HEK293 (cell line): ENCODE results near the gene PIK3C2G.

Source experiments
- CTCF ChIA-PET: fragments of 350-600 bp; formaldehyde crosslinking; extraction: SDS; loops from one replicate; lab custom pipeline; 2021; ENCODE audit warnings: antibody characterized with exemption; lab: Yijun Ruan, JAX
- POLR2A ChIA-PET: fragments of 300-600 bp; formaldehyde crosslinking; extraction: SDS; loops from one replicate; lab custom pipeline; 2020; ENCODE audit warnings: antibody characterized with exemption, inconsistent platforms; lab: Yijun Ruan, JAX
- H3K27ac ChIP-seq: fragments of 200-500 bp; sonication (Bioruptor generic); 2 replicates; pipeline ENCODE4 v1.5.1; 2014; ENCODE audit warnings: low read depth, low read length, control low read depth, inconsistent platforms; ENCODE audit errors: extremely low read depth
- H3K36me3 ChIP-seq, 2 experiments: fragments of 200-500 bp in 1 of 2; sonication (Bioruptor generic) in 1 of 2; 1 replicate in 1 of 2; 2 replicates in 1 of 2; pipeline ENCODE4 v1.5.1; 2014 to 2017; ENCODE audit warnings: inconsistent platforms in 2 of 2, low read length in 2 of 2; ENCODE audit not compliant: control insufficient read depth in 2 of 2, insufficient read depth in 1 of 2
- H3K4me1 ChIP-seq: fragments of 200-500 bp; sonication (Bioruptor generic); 2 replicates; pipeline ENCODE4 v1.5.1; 2014; ENCODE audit warnings: mild to moderate bottlenecking, low read length, inconsistent platforms; ENCODE audit not compliant: control insufficient read depth, insufficient read depth
- H3K4me3 ChIP-seq: 2 replicates; pipeline ENCODE4 v1.5.1; 2011; ENCODE audit warnings: low read depth, mild to moderate bottlenecking, control low read depth, low read length, moderate library complexity
- H3K9me3 ChIP-seq: fragments of 200-500 bp; sonication (Bioruptor generic); 2 replicates; pipeline ENCODE4 v1.5.1; 2014; ENCODE audit warnings: low read depth, low read length, inconsistent platforms; ENCODE audit not compliant: control insufficient read depth, insufficient read depth
- GFI1B ChIP-seq: fragments of 450-650 bp; formaldehyde crosslinking; IDR thresholded peaks from 2 replicates; pipeline ENCODE4 v1.5.1; 2016; ENCODE audit warnings: missing biosample characterization, missing genetic modification characterization
- KLF1 ChIP-seq: fragments of 450-650 bp; formaldehyde crosslinking; IDR thresholded peaks from 2 replicates; pipeline ENCODE4 v1.5.1; 2016; ENCODE audit warnings: missing biosample characterization, missing genetic modification characterization
- MZF1 ChIP-seq: fragments of 450-650 bp; formaldehyde crosslinking; IDR thresholded peaks from 2 replicates; pipeline ENCODE4 v1.5.1; 2017; ENCODE audit warnings: missing biosample characterization, missing genetic modification characterization, borderline replicate concordance
- SETDB1 ChIP-seq: IDR thresholded peaks from one replicate; pipeline ENCODE4 v1.6.1; 2017; ENCODE audit warnings: mild to moderate bottlenecking, low read length, moderate library complexity, mixed read lengths; ENCODE audit not compliant: insufficient read length
- ZBTB1 ChIP-seq: fragments of 450-650 bp; formaldehyde crosslinking; IDR thresholded peaks from 2 replicates; pipeline ENCODE4 v1.5.1; 2016; ENCODE audit warnings: missing biosample characterization, missing genetic modification characterization
- ZBTB11 ChIP-seq: fragments of 450-650 bp; formaldehyde crosslinking; conservative IDR thresholded peaks from 2 replicates; pipeline ENCODE4 v1.5.1; 2016; ENCODE audit warnings: low read depth, missing biosample characterization, missing genetic modification characterization
- ZBTB7A ChIP-seq: fragments of 450-650 bp; formaldehyde crosslinking; IDR thresholded peaks from 2 replicates; pipeline ENCODE4 v1.5.1; 2016; ENCODE audit warnings: low read depth, missing biosample characterization, missing genetic modification characterization
- ZFHX2 ChIP-seq: fragments of 450-650 bp; formaldehyde crosslinking; conservative IDR thresholded peaks from 2 replicates; pipeline ENCODE4 v1.5.1; 2016; ENCODE audit warnings: missing biosample characterization, missing genetic modification characterization
- ZFP41 ChIP-seq: fragments of 450-650 bp; formaldehyde crosslinking; IDR thresholded peaks from 2 replicates; pipeline ENCODE4 v1.5.1; 2016; ENCODE audit warnings: missing biosample characterization, missing genetic modification characterization, borderline replicate concordance
- ZNF112 ChIP-seq: fragments of 450-650 bp; formaldehyde crosslinking; IDR thresholded peaks from 2 replicates; pipeline ENCODE4 v1.5.0; 2017; ENCODE audit warnings: missing biosample characterization, missing genetic modification characterization
- ZNF121 ChIP-seq: fragments of 450-650 bp; formaldehyde crosslinking; IDR thresholded peaks from 2 replicates; pipeline ENCODE4 v1.5.1; 2016; ENCODE audit warnings: missing biosample characterization, missing genetic modification characterization
- ZNF157 ChIP-seq: fragments of 450-650 bp; formaldehyde crosslinking; IDR thresholded peaks from 2 replicates; pipeline ENCODE4 v1.5.1; 2016; ENCODE audit warnings: missing biosample characterization, missing genetic modification characterization
- ZNF202 ChIP-seq: fragments of 450-650 bp; formaldehyde crosslinking; IDR thresholded peaks from 2 replicates; pipeline ENCODE4 v1.5.1; 2016; ENCODE audit warnings: missing biosample characterization, missing genetic modification characterization, borderline replicate concordance
- ZNF214 ChIP-seq: fragments of 450-650 bp; formaldehyde crosslinking; IDR thresholded peaks from 2 replicates; pipeline ENCODE4 v1.5.1; 2017; ENCODE audit warnings: missing biosample characterization, mild to moderate bottlenecking, missing genetic modification characterization, borderline replicate concordance
- ZNF266 ChIP-seq: fragments of 450-650 bp; formaldehyde crosslinking; IDR thresholded peaks from 2 replicates; pipeline ENCODE4 v1.5.1; 2016; ENCODE audit warnings: missing biosample characterization, missing genetic modification characterization, low read depth
- ZNF423 ChIP-seq: fragments of 450-650 bp; formaldehyde crosslinking; IDR thresholded peaks from 2 replicates; pipeline ENCODE4 v1.5.1; 2016; ENCODE audit warnings: missing biosample characterization, missing genetic modification characterization
- ZNF521 ChIP-seq: fragments of 450-650 bp; formaldehyde crosslinking; IDR thresholded peaks from 2 replicates; pipeline ENCODE4 v1.5.1; 2017; ENCODE audit warnings: missing biosample characterization, mild to moderate bottlenecking, missing genetic modification characterization
- ZNF530 ChIP-seq: fragments of 450-650 bp; formaldehyde crosslinking; IDR thresholded peaks from 2 replicates; pipeline ENCODE4 v1.5.1; 2016; ENCODE audit warnings: low read depth, missing biosample characterization, missing genetic modification characterization
- ZNF654 ChIP-seq: fragments of 450-650 bp; formaldehyde crosslinking; IDR thresholded peaks from 2 replicates; pipeline ENCODE4 v1.5.1; 2016; ENCODE audit warnings: low read depth, missing biosample characterization, missing genetic modification characterization
- ZNF701 ChIP-seq: fragments of 450-650 bp; formaldehyde crosslinking; IDR thresholded peaks from 2 replicates; pipeline ENCODE4 v1.5.1; 2016; ENCODE audit warnings: missing biosample characterization, missing genetic modification characterization
- ZNF747 ChIP-seq: fragments of 450-650 bp; formaldehyde crosslinking; IDR thresholded peaks from 2 replicates; pipeline ENCODE4 v1.5.1; 2016; ENCODE audit warnings: missing biosample characterization, missing genetic modification characterization
- ZNF792 ChIP-seq: fragments of 450-650 bp; formaldehyde crosslinking; IDR thresholded peaks from 2 replicates; pipeline ENCODE4 v1.5.1; 2016; ENCODE audit warnings: missing biosample characterization, missing genetic modification characterization
- ZNF830 ChIP-seq: fragments of 450-650 bp; IDR thresholded peaks from 2 replicates; pipeline ENCODE4 v1.5.0; 2018; ENCODE audit warnings: missing biosample characterization, missing genetic modification characterization, low read depth, mild to moderate bottlenecking, moderate library complexity
- ZNF837 ChIP-seq: fragments of 450-650 bp; formaldehyde crosslinking; IDR thresholded peaks from 2 replicates; pipeline ENCODE4 v1.5.1; 2016; ENCODE audit warnings: missing biosample characterization, missing genetic modification characterization
- ZSCAN5A ChIP-seq: fragments of 450-650 bp; formaldehyde crosslinking; IDR thresholded peaks from 2 replicates; pipeline ENCODE4 v1.5.1; 2016; ENCODE audit warnings: missing biosample characterization, missing genetic modification characterization
- ZXDB ChIP-seq: fragments of 450-650 bp; formaldehyde crosslinking; IDR thresholded peaks from 2 replicates; pipeline ENCODE4 v1.5.1; 2016; ENCODE audit warnings: missing biosample characterization, missing genetic modification characterization
- TF ChIP-seq, protein P1 (sequence below): fragments of 450-650 bp; formaldehyde crosslinking; IDR thresholded peaks from 2 replicates; pipeline ENCODE4 v1.5.1; 2016; ENCODE audit warnings: missing biosample characterization, missing genetic modification characterization
- TF ChIP-seq, protein P2 (sequence below): fragments of 450-650 bp; formaldehyde crosslinking; IDR thresholded peaks from 2 replicates; pipeline ENCODE4 v1.5.1; 2016; ENCODE audit warnings: missing biosample characterization, missing genetic modification characterization

The PIK3C2G gene

GRCh38 chr12:18457362-18457761, 196.0 kb downstream of the PIK3C2G start:
- no peak overlapping the region for H3K27ac ChIP-seq
- no peaks in the 10 kb centered on the region for H3K36me3 ChIP-seq
- H3K9me3 ChIP-seq = no peaks in the 10 kb centered on the region
- POLR2A ChIA-PET = no interaction called here
- no peak overlapping the region for H3K4me3 ChIP-seq
- H3K4me1 ChIP-seq = no peaks in the 10 kb centered on the region
- CTCF ChIA-PET = no interaction called here
- no peak for TF ChIP-seq SETDB1
- TF ChIP-seq ZNF701 (tag by site-specific recombination) = no peak
- no peak for TF ChIP-seq ZBTB7A (tag by site-specific recombination)
- TF ChIP-seq, protein P1, sequence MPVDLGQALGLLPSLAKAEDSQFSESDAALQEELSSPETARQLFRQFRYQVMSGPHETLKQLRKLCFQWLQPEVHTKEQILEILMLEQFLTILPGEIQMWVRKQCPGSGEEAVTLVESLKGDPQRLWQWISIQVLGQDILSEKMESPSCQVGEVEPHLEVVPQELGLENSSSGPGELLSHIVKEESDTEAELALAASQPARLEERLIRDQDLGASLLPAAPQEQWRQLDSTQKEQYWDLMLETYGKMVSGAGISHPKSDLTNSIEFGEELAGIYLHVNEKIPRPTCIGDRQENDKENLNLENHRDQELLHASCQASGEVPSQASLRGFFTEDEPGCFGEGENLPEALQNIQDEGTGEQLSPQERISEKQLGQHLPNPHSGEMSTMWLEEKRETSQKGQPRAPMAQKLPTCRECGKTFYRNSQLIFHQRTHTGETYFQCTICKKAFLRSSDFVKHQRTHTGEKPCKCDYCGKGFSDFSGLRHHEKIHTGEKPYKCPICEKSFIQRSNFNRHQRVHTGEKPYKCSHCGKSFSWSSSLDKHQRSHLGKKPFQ (tag by site-specific recombination) = no peak
- no peak for TF ChIP-seq ZNF654 (tag by site-specific recombination)
- TF ChIP-seq ZNF214 (tag by site-specific recombination) = no peak
- TF ChIP-seq ZNF837 (tag by site-specific recombination) = no peak
- TF ChIP-seq KLF1 (tag by site-specific recombination) = no peak
- no peak for TF ChIP-seq GFI1B (tag by site-specific recombination)
- TF ChIP-seq ZFP41 = no peak
- TF ChIP-seq ZFHX2 (tag by site-specific recombination) = no peak
- TF ChIP-seq, protein P2, sequence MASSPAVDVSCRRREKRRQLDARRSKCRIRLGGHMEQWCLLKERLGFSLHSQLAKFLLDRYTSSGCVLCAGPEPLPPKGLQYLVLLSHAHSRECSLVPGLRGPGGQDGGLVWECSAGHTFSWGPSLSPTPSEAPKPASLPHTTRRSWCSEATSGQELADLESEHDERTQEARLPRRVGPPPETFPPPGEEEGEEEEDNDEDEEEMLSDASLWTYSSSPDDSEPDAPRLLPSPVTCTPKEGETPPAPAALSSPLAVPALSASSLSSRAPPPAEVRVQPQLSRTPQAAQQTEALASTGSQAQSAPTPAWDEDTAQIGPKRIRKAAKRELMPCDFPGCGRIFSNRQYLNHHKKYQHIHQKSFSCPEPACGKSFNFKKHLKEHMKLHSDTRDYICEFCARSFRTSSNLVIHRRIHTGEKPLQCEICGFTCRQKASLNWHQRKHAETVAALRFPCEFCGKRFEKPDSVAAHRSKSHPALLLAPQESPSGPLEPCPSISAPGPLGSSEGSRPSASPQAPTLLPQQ (tag by site-specific recombination) = no peak
- no peak for TF ChIP-seq ZNF266 (tag by site-specific recombination)
- no peak for TF ChIP-seq ZNF530 (tag by site-specific recombination)
- TF ChIP-seq ZNF202 (tag by site-specific recombination) = no peak
- TF ChIP-seq ZNF792 = no peak
- no peak for TF ChIP-seq ZNF121 (tag by site-specific recombination)
- no peak for TF ChIP-seq MZF1 (tag by site-specific recombination)
- TF ChIP-seq, all 188 proteins: peak for 0

GRCh38 chr12:18461758-18462157, 200.4 kb downstream of the PIK3C2G start:
- POLR2A ChIA-PET = no interaction called here
- CTCF ChIA-PET = no interaction called here
- Histone ChIP-seq H3K9me3 (no peaks in the 10 kb centered on the region), H3K4me1 (no peaks in the 10 kb centered on the region), H3K36me3 (no peaks in the 10 kb centered on the region), H3K27ac (no peak overlapping the region), H3K4me3 (no peak overlapping the region)
- TF ChIP-seq ZXDB (no peak), ZNF521 (no peak), ZNF157 (no peak), ZNF423 (tag by site-specific recombination) (no peak), ZBTB11 (no peak), ZSCAN5A (no peak), ZBTB1 (tag by site-specific recombination) (no peak), ZNF830 (tag by site-specific recombination) (no peak), ZBTB7A (tag by site-specific recombination) (no peak), ZNF747 (tag by site-specific recombination) (no peak), ZFHX2 (tag by site-specific recombination) (no peak), ZNF112 (tag by site-specific recombination) (no peak), ZNF837 (tag by site-specific recombination) (no peak)
- TF ChIP-seq, protein P2 (tag by site-specific recombination) = no peak
